ENCODE measurements around the gene AK4.

Gene AK4

DNA sequence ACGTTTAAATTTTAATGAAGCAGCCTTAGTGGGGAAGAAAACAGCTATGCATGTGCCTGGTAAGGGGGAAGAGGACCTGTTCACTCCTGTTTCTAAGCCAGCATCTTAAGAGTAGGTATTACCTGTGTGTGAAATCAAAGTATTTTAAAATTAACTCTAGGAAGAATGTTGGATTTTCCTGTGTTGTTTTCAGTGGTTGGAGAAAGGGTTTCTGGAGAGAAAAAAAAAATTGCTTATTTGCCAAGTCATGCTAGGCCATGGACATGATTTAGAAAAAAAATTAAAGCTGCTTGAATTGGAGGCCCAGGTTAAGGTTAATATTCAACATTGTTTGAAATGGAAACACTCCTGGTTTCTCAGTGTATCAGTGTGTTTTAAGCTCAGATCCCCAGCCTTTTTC, 118.5 kb downstream of the AK4 start:
- Histone ChIP-seq H3K4me2 (ENCODE audit: low read depth, low read length, poor library complexity, severe bottlenecking) (no peak overlapping the region), H3K9ac (ENCODE audit: low read length) (no peak overlapping the region), H3F3A (ENCODE audit: insufficient read depth) (no peaks in the 10 kb centered on the region), H3K36me3 (ENCODE audit: low read length) (no peaks in the 10 kb centered on the region), H3K27ac (ENCODE audit: low read depth, low read length) (no peak overlapping the region), H3K9me3 (ENCODE audit: insufficient read depth, low read length) (no peaks in the 10 kb centered on the region), H3K27me3 (ENCODE audit: low read length) (no peaks in the 10 kb centered on the region), H2AFZ (ENCODE audit: low read depth, low read length, severe bottlenecking) (no peak overlapping the region), H3K4me3 (ENCODE audit: insufficient read depth, low read length, poor library complexity, severe bottlenecking) (no peak overlapping the region), H3K9me2 (replicated peaks; ENCODE audit: insufficient read depth, low read length) (no peaks in the 10 kb centered on the region), H3K79me2 (ENCODE audit: insufficient read depth, low read length) (no peaks in the 10 kb centered on the region), H4K20me1 (ENCODE audit: low read depth, low read length) (no peaks in the 10 kb centered on the region)
- TF ChIP-seq EZH2phosphoT487 (conservative IDR thresholded peaks at IDR 0.05; ENCODE audit: low read length), result no peak
- TF ChIP-seq, protein P1, sequence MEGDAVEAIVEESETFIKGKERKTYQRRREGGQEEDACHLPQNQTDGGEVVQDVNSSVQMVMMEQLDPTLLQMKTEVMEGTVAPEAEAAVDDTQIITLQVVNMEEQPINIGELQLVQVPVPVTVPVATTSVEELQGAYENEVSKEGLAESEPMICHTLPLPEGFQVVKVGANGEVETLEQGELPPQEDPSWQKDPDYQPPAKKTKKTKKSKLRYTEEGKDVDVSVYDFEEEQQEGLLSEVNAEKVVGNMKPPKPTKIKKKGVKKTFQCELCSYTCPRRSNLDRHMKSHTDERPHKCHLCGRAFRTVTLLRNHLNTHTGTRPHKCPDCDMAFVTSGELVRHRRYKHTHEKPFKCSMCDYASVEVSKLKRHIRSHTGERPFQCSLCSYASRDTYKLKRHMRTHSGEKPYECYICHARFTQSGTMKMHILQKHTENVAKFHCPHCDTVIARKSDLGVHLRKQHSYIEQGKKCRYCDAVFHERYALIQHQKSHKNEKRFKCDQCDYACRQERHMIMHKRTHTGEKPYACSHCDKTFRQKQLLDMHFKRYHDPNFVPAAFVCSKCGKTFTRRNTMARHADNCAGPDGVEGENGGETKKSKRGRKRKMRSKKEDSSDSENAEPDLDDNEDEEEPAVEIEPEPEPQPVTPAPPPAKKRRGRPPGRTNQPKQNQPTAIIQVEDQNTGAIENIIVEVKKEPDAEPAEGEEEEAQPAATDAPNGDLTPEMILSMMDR (IDR thresholded peaks at IDR 0.05; ENCODE audit: insufficient read depth, low read length, poor library complexity, severe bottlenecking), result no peak

DNA sequence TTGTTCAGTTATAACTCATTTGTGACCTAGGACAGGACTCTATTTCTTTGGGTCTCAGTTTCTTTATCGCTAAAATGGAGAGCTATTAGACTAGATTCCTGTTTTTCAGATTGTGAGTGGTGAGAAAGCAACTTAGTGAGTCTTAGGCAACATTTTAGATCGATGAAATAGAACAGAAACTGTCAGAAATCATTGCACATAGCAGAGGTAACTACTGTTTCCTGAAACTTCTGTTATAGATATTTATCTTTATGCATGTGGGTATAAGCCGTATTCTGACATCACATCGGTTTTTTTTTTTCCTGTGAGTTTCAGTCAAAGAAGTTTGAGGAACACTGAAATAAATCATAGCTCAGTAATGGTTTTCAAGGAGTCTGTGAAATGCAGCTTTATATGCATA, 119.3 kb downstream of the AK4 start:
- Histone ChIP-seq H3K9me3 (ENCODE audit: insufficient read depth, low read length) (no peaks in the 10 kb centered on the region), H3K9ac (ENCODE audit: low read length) (no peak overlapping the region), H2AFZ (ENCODE audit: low read depth, low read length, severe bottlenecking) (no peak overlapping the region), H3K79me2 (ENCODE audit: insufficient read depth, low read length) (no peaks in the 10 kb centered on the region), H3K4me2 (ENCODE audit: low read depth, low read length, poor library complexity, severe bottlenecking) (no peak overlapping the region), H3K4me3 (ENCODE audit: insufficient read depth, low read length, poor library complexity, severe bottlenecking) (no peak overlapping the region), H3F3A (ENCODE audit: insufficient read depth) (no peaks in the 10 kb centered on the region), H3K27me3 (ENCODE audit: low read length) (no peaks in the 10 kb centered on the region), H3K9me2 (replicated peaks; ENCODE audit: insufficient read depth, low read length) (no peaks in the 10 kb centered on the region), H3K27ac (ENCODE audit: low read depth, low read length) (no peak overlapping the region), H3K36me3 (ENCODE audit: low read length) (no peaks in the 10 kb centered on the region), H4K20me1 (ENCODE audit: low read depth, low read length) (no peaks in the 10 kb centered on the region)
- TF ChIP-seq EZH2phosphoT487 (conservative IDR thresholded peaks at IDR 0.05; ENCODE audit: low read length), result no peak
- TF ChIP-seq, protein P1 (IDR thresholded peaks at IDR 0.05; ENCODE audit: insufficient read depth, low read length, poor library complexity, severe bottlenecking), result no peak

DNA sequence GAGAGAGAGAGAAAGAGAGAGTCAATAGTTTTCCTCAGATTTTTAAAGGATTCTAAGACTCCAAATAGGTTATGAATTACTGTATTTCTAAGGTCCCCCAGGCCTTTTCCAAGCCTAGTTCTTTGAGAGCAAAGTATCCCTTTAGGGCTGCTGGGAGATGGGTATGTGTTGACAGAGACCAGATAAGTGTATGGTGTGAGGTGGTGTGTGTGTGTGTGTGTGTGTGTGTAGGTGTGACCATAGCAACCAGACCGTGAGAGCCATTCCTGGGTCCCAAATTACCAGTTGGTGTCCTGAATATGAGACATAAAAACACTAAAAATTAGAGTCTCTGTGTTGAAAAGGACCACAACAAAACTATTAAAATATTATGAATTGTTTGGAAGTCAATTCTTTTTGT, 119.7 kb downstream of the AK4 start:
- no peak for TF ChIP-seq EZH2phosphoT487 (conservative IDR thresholded peaks at IDR 0.05; ENCODE audit: low read length)
- TF ChIP-seq, protein P1 (IDR thresholded peaks at IDR 0.05; ENCODE audit: insufficient read depth, low read length, poor library complexity, severe bottlenecking), result no peak
- H3K4me3 ChIP-seq (ENCODE audit: insufficient read depth, low read length, poor library complexity, severe bottlenecking), result no peak overlapping the region
- H3K4me2 ChIP-seq (ENCODE audit: low read depth, low read length, poor library complexity, severe bottlenecking), result no peak overlapping the region
- no peaks in the 10 kb centered on the region for H3K9me2 ChIP-seq (replicated peaks; ENCODE audit: insufficient read depth, low read length)
- no peak overlapping the region for H3K9ac ChIP-seq (ENCODE audit: low read length)
- H2AFZ ChIP-seq (ENCODE audit: low read depth, low read length, severe bottlenecking), result no peak overlapping the region
- no peaks in the 10 kb centered on the region for H3K27me3 ChIP-seq (ENCODE audit: low read length)
- H4K20me1 ChIP-seq (ENCODE audit: low read depth, low read length), result no peaks in the 10 kb centered on the region
- H3K9me3 ChIP-seq (ENCODE audit: insufficient read depth, low read length), result no peaks in the 10 kb centered on the region
- no peaks in the 10 kb centered on the region for H3K79me2 ChIP-seq (ENCODE audit: insufficient read depth, low read length)
- no peaks in the 10 kb centered on the region for H3K36me3 ChIP-seq (ENCODE audit: low read length)
- no peaks in the 10 kb centered on the region for H3F3A ChIP-seq (ENCODE audit: insufficient read depth)
- no peak overlapping the region for H3K27ac ChIP-seq (ENCODE audit: low read depth, low read length)

All from SU-DHL-6 (cell line).